Thoracic aorta (tissue), 2 donors: ENCODE measurements around the gene RRP15. TPM values are rescaled to one million over a fixed set of nuclear protein-coding genes. Genes with fewer than 3 reads are reported as not detected.

Experiments
- ATAC-seq: fragments of 150-250 bp; one replicate; pipeline ENCODE4 v1.8.0; 2017; ENCODE audit warnings: low read depth; ENCODE audit not compliant: insufficient number of reproducible peaks, low FRiP score
- DNase-seq: peaks from one replicate; pipeline ENCODE4 v3.0.0-alpha.2; 2020; ENCODE audit warnings: low spot score
- H3K27ac ChIP-seq, 2 donors: fragments of 200-600 bp; sonication (generic); 1 replicate in 1 of 2; 2 replicates in 1 of 2; pipeline ENCODE4 v1.5.1; 2016; ENCODE audit warnings: mild to moderate bottlenecking in 2 of 2, moderate library complexity in 2 of 2
- H3K27me3 ChIP-seq: fragments of 200-600 bp; sonication (generic); replicated peaks from 2 replicates; pipeline ENCODE4 v1.6.0; 2016; ENCODE audit warnings: mild to moderate bottlenecking; ENCODE audit not compliant: insufficient read depth
- H3K36me3 ChIP-seq: fragments of 200-600 bp; sonication (generic); one replicate; pipeline ENCODE4 v1.5.1; 2016
- H3K4me1 ChIP-seq, 2 donors: fragments of 200-600 bp; sonication (generic); 1 replicate in 1 of 2; 2 replicates in 1 of 2; pipeline versions ENCODE4 v1.5.1 to v1.6.0; 2016; ENCODE audit warnings: low read depth in 2 of 2, mild to moderate bottlenecking in 1 of 2; ENCODE audit not compliant: control insufficient read depth in 1 of 2
- H3K4me3 ChIP-seq: fragments of 200-600 bp; sonication (generic); 2 replicates; pipeline ENCODE4 v1.5.1; 2016; ENCODE audit warnings: mild to moderate bottlenecking
- H3K9me3 ChIP-seq: fragments of 200-600 bp; sonication (generic); 2 replicates; pipeline ENCODE4 v1.5.1; 2016
- CTCF ChIP-seq: fragments of 200-600 bp; sonication (generic); IDR thresholded peaks from one replicate; pipeline ENCODE4 v1.5.1; 2019; ENCODE audit warnings: antibody characterized with exemption
- total RNA-seq, 2 donors: library from RNA; depleted of rRNA; stranded (reverse); fragments of >200 nt; gene quantifications; one replicate each; pipeline versions ENCODE4 v1.1.0 to v1.2.3, GENCODE V29; 2016

Gene RRP15
- total RNA-seq, 2 donors from 2014 or later = 2.2 to 14.3 TPM

GRCh38 chr1:218294546-218294945 is 9.5 kb downstream of the RRP15 start:
- H3K36me3 ChIP-seq = no peaks in the 10 kb centered on the region
- peaks cover 3 to 9% of the 10 kb centered on the region in 2 donors for H3K4me1 ChIP-seq
- DNase-seq = no peak
- ATAC-seq = no peak
- no peaks in the 10 kb centered on the region for H3K27me3 ChIP-seq
- TF ChIP-seq CTCF = no peak
- H3K9me3 ChIP-seq = no peaks in the 10 kb centered on the region
- no peak overlapping the region for H3K4me3 ChIP-seq
- H3K27ac ChIP-seq = no peak overlapping the region

GRCh38 chr1:218296162-218296561 is 11.1 kb downstream of the RRP15 start:
- H3K4me1 ChIP-seq = peaks cover 3 to 9% of the 10 kb centered on the region in 2 donors
- no peak overlapping the region for H3K27ac ChIP-seq
- ATAC-seq = no peak

GRCh38 chr1:218297461-218297860 is 12.4 kb downstream of the RRP15 start:
- Histone ChIP-seq H3K27ac (no peak overlapping the region), H3K36me3 (no peaks in the 10 kb centered on the region), H3K9me3 (no peaks in the 10 kb centered on the region), H3K27me3 (no peaks in the 10 kb centered on the region), H3K4me1 (peaks cover 0 to 2% of the 10 kb centered on the region in 2 donors), H3K4me3 (no peak overlapping the region)
- DNase-seq = no peak
- no peak for TF ChIP-seq CTCF
- no peak for ATAC-seq

More at GRCh38 chr1:218296162-218296561, 11.1 kb downstream of the RRP15 start:
- no peaks in the 10 kb centered on the region for H3K27me3 ChIP-seq
- H3K36me3 ChIP-seq = no peaks in the 10 kb centered on the region
- no peak overlapping the region for H3K4me3 ChIP-seq
- no peaks in the 10 kb centered on the region for H3K9me3 ChIP-seq
- DNase-seq = no peak
- TF ChIP-seq CTCF = no peak

GRCh38 chr1:218297867-218298266 is 12.8 kb downstream of the RRP15 start:
- H3K9me3 ChIP-seq = no peaks in the 10 kb centered on the region
- no peak for TF ChIP-seq CTCF
- no peaks in the 10 kb centered on the region for H3K4me1 ChIP-seq
- H3K4me3 ChIP-seq = no peak overlapping the region
- no peaks in the 10 kb centered on the region for H3K36me3 ChIP-seq
- no peak for ATAC-seq
- DNase-seq = no peak
- H3K27me3 ChIP-seq = no peaks in the 10 kb centered on the region
- no peak overlapping the region for H3K27ac ChIP-seq

- TF ChIP-seq CTCF = no peak
- no peak overlapping the region for H3K27ac ChIP-seq
These were observed 13.3 kb downstream of the RRP15 start for GRCh38 chr1:218298398-218298797.

More at GRCh38 chr1:218298398-218298797, 13.3 kb downstream of the RRP15 start:
- Histone ChIP-seq H3K9me3 (no peaks in the 10 kb centered on the region), H3K36me3 (no peaks in the 10 kb centered on the region), H3K27me3 (no peaks in the 10 kb centered on the region), H3K4me3 (no peak overlapping the region), H3K4me1 (no peaks in the 10 kb centered on the region)
- DNase-seq (no peak), ATAC-seq (no peak)
